ENCODE measurements around the gene EHBP1.

Gene EHBP1

GRCh38 chr2:62854600-62855514 lies 149.3 kb downstream of the EHBP1 start:
- no peaks in the 10 kb centered on the region for H3K9me2 ChIP-seq (ENCODE audit: low read depth, low read length)
- H3K9ac ChIP-seq (ENCODE audit: low read length): no peak overlapping the region
- H3K79me2 ChIP-seq (ENCODE audit: insufficient read depth, low read length): no peaks in the 10 kb centered on the region
- H4K20me1 ChIP-seq (ENCODE audit: insufficient read depth, low read length): no peaks in the 10 kb centered on the region
- no peak overlapping the region for H3K4me2 ChIP-seq (ENCODE audit: low read length)
- H3K36me3 ChIP-seq (ENCODE audit: insufficient read depth, low read length): no peaks in the 10 kb centered on the region
- TF ChIP-seq CTCF (IDR thresholded peaks at IDR 0.05; ENCODE audit: low read length): no peak
- TF ChIP-seq EZH2 (IDR thresholded peaks at IDR 0.05; ENCODE audit: borderline replicate concordance, low read length): no peak
- no peak overlapping the region for H3K27ac ChIP-seq (ENCODE audit: low read depth, low read length, poor library complexity, severe bottlenecking)
- no peaks in the 10 kb centered on the region for H3K9me3 ChIP-seq (ENCODE audit: low read length)
- H3K27me3 ChIP-seq (ENCODE audit: insufficient read depth, low read length): no peaks in the 10 kb centered on the region
- no peaks in the 10 kb centered on the region; the same call in 1 of the 2 replicates for H3F3A ChIP-seq (ENCODE audit: insufficient read depth, low read length)
- no peak overlapping the region for H3K4me3 ChIP-seq (ENCODE audit: low read depth, low read length, poor library complexity, severe bottlenecking)
- H3K4me1 ChIP-seq (ENCODE audit: insufficient read depth, low read length, severe bottlenecking): no peaks in the 10 kb centered on the region
- H2AFZ ChIP-seq (ENCODE audit: low read length): no peak overlapping the region

GRCh38 chr2:62856228-62857040 lies 150.9 kb downstream of the EHBP1 start:
- Histone ChIP-seq H3K4me3 (ENCODE audit: low read depth, low read length, poor library complexity, severe bottlenecking) (no peak overlapping the region), H3K79me2 (ENCODE audit: insufficient read depth, low read length) (no peaks in the 10 kb centered on the region), H2AFZ (ENCODE audit: low read length) (no peak overlapping the region), H3K27me3 (ENCODE audit: insufficient read depth, low read length) (no peaks in the 10 kb centered on the region), H3K9me2 (ENCODE audit: low read depth, low read length) (no peaks in the 10 kb centered on the region), H4K20me1 (ENCODE audit: insufficient read depth, low read length) (no peaks in the 10 kb centered on the region), H3K27ac (ENCODE audit: low read depth, low read length, poor library complexity, severe bottlenecking) (no peak overlapping the region), H3F3A (ENCODE audit: insufficient read depth, low read length) (no peaks in the 10 kb centered on the region; the same call in 1 of the 2 replicates), H3K4me1 (ENCODE audit: insufficient read depth, low read length, severe bottlenecking) (no peaks in the 10 kb centered on the region), H3K9ac (ENCODE audit: low read length) (no peak overlapping the region), H3K36me3 (ENCODE audit: insufficient read depth, low read length) (no peaks in the 10 kb centered on the region), H3K9me3 (ENCODE audit: low read length) (no peaks in the 10 kb centered on the region), H3K4me2 (ENCODE audit: low read length) (no peak overlapping the region)
- TF ChIP-seq CTCF (IDR thresholded peaks at IDR 0.05; ENCODE audit: low read length) (no peak), EZH2 (IDR thresholded peaks at IDR 0.05; ENCODE audit: borderline replicate concordance, low read length) (no peak)

- H3K9me2 ChIP-seq (ENCODE audit: low read depth, low read length): no peaks in the 10 kb centered on the region
- H3K9ac ChIP-seq (ENCODE audit: low read length): no peak overlapping the region
- no peak overlapping the region for H3K4me3 ChIP-seq (ENCODE audit: low read depth, low read length, poor library complexity, severe bottlenecking)
- no peaks in the 10 kb centered on the region for H4K20me1 ChIP-seq (ENCODE audit: insufficient read depth, low read length)
- no peaks in the 10 kb centered on the region for H3K27me3 ChIP-seq (ENCODE audit: insufficient read depth, low read length)
- TF ChIP-seq EZH2 (IDR thresholded peaks at IDR 0.05; ENCODE audit: borderline replicate concordance, low read length): no peak
- no peak for TF ChIP-seq CTCF (IDR thresholded peaks at IDR 0.05; ENCODE audit: low read length)
- no peak overlapping the region for H3K4me2 ChIP-seq (ENCODE audit: low read length)
- H3K4me1 ChIP-seq (ENCODE audit: insufficient read depth, low read length, severe bottlenecking): no peaks in the 10 kb centered on the region
- no peak overlapping the region for H2AFZ ChIP-seq (ENCODE audit: low read length)
- no peaks in the 10 kb centered on the region for H3F3A ChIP-seq (ENCODE audit: insufficient read depth, low read length)
- no peaks in the 10 kb centered on the region for H3K79me2 ChIP-seq (ENCODE audit: insufficient read depth, low read length)
- H3K36me3 ChIP-seq (ENCODE audit: insufficient read depth, low read length): no peaks in the 10 kb centered on the region
- no peak overlapping the region for H3K27ac ChIP-seq (ENCODE audit: low read depth, low read length, poor library complexity, severe bottlenecking)
- no peaks in the 10 kb centered on the region for H3K9me3 ChIP-seq (ENCODE audit: low read length)
These were observed 151.8 kb downstream of the EHBP1 start for GRCh38 chr2:62857139-62857931.
